Thyroid gland (tissue), 4 donors: Measurements from ENCODE around the gene ABCA5. TPM values are rescaled to one million over a fixed set of nuclear protein-coding genes. Genes with fewer than 3 reads are reported as not detected.
"Not testable (repeated sequence)": the region's sequence is repeated elsewhere in the genome, so short reads cannot be mapped to it uniquely, and the experiment has no call there.

ENCODE experiments used
- DNase-seq, 2 donors: peaks; one replicate each; pipeline ENCODE4 v3.0.0-alpha.2; 2019
- H3K27ac ChIP-seq, 3 donors: fragments of 200-600 bp; sonication (generic); 1 replicate in 2 of 3; 2 replicates in 1 of 3; pipeline ENCODE4 v1.5.1; 2016 to 2019; ENCODE audit warnings: mild to moderate bottlenecking in 1 of 3, moderate library complexity in 1 of 3
- H3K27me3 ChIP-seq: fragments of 200-600 bp; sonication (generic); one replicate; pipeline ENCODE4 v1.5.1; 2019
- H3K36me3 ChIP-seq, 2 donors: fragments of 200-600 bp; sonication (generic); one replicate each; pipeline ENCODE4 v1.5.1; 2016 to 2019
- H3K4me1 ChIP-seq, 2 donors: fragments of 200-600 bp; sonication (generic); one replicate each; pipeline ENCODE4 v1.5.1; 2017 to 2019
- H3K4me3 ChIP-seq, 3 donors: fragments of 200-600 bp; sonication (generic); replicated peaks in 1 of 3; 1 replicate in 2 of 3; 2 replicates in 1 of 3; pipeline ENCODE4 v1.5.1; 2016; ENCODE audit warnings: mild to moderate bottlenecking in 1 of 3
- H3K9me3 ChIP-seq: fragments of 200-600 bp; sonication (generic); one replicate; pipeline ENCODE4 v1.5.1; 2017
- POLR2A ChIP-seq, 2 donors: fragments of 450-650 bp; IDR thresholded peaks; one replicate each; pipeline ENCODE4 v1.6.1; 2017; ENCODE audit warnings: antibody characterized with exemption in 2 of 2, mild to moderate bottlenecking in 2 of 2, moderate library complexity in 1 of 2
- WGBS, 2 donors: methylation state at CpG; one replicate each; pipeline ENCODE4 v1.1.5; 2017; 5-methylcytosine and 5-hydroxymethylcytosine counted together
- intact Hi-C: fragments of 100-400 bp; cut with DNase I; formaldehyde crosslinking; loops from one replicate; pipeline ENCODE4 v1.15.1; 2023
- total RNA-seq, 4 donors: library from RNA; depleted of rRNA; stranded (reverse); fragments of >200 nt; gene quantifications; one replicate each; pipeline ENCODE4 v1.2.3, GENCODE V29; 2016
- TF ChIP-seq, protein P1 (sequence below), 6 experiments: fragments of 200-600 bp in 3 of 6; fragments of 450-650 bp in 3 of 6; sonication (generic) in 3 of 6; IDR thresholded peaks; one replicate each; pipeline ENCODE4 v1.5.1; 2016 to 2019; ENCODE audit warnings: antibody characterized with exemption in 6 of 6, mild to moderate bottlenecking in 2 of 6, inconsistent platforms in 1 of 6, moderate library complexity in 1 of 6

ABCA5 gene
- total RNA-seq, 4 donors from 2014 or later = 39.2 to 69.0 (median 52.3) TPM

GRCh38 chr17:69218986-69219385 lies 107.9 kb downstream of the ABCA5 start:
- no peak overlapping the region for H3K4me3 ChIP-seq
- TF ChIP-seq, protein P1, sequence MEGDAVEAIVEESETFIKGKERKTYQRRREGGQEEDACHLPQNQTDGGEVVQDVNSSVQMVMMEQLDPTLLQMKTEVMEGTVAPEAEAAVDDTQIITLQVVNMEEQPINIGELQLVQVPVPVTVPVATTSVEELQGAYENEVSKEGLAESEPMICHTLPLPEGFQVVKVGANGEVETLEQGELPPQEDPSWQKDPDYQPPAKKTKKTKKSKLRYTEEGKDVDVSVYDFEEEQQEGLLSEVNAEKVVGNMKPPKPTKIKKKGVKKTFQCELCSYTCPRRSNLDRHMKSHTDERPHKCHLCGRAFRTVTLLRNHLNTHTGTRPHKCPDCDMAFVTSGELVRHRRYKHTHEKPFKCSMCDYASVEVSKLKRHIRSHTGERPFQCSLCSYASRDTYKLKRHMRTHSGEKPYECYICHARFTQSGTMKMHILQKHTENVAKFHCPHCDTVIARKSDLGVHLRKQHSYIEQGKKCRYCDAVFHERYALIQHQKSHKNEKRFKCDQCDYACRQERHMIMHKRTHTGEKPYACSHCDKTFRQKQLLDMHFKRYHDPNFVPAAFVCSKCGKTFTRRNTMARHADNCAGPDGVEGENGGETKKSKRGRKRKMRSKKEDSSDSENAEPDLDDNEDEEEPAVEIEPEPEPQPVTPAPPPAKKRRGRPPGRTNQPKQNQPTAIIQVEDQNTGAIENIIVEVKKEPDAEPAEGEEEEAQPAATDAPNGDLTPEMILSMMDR (IDR thresholded peaks at IDR 0.05) = no peak
- no peak for TF ChIP-seq POLR2A (IDR thresholded peaks at IDR 0.05)
- no peak for DNase-seq
- 87 to 96% methylated on average over 3 of the region's 3 CpGs for WGBS, 2 donors
- no peaks in the 10 kb centered on the region for H3K27me3 ChIP-seq
- intact Hi-C loops = no loop called here
- H3K27ac ChIP-seq = no peak overlapping the region
- no peaks in the 10 kb centered on the region for H3K36me3 ChIP-seq
- no peaks in the 10 kb centered on the region for H3K9me3 ChIP-seq
- H3K4me1 ChIP-seq = no peaks in the 10 kb centered on the region

DNA sequence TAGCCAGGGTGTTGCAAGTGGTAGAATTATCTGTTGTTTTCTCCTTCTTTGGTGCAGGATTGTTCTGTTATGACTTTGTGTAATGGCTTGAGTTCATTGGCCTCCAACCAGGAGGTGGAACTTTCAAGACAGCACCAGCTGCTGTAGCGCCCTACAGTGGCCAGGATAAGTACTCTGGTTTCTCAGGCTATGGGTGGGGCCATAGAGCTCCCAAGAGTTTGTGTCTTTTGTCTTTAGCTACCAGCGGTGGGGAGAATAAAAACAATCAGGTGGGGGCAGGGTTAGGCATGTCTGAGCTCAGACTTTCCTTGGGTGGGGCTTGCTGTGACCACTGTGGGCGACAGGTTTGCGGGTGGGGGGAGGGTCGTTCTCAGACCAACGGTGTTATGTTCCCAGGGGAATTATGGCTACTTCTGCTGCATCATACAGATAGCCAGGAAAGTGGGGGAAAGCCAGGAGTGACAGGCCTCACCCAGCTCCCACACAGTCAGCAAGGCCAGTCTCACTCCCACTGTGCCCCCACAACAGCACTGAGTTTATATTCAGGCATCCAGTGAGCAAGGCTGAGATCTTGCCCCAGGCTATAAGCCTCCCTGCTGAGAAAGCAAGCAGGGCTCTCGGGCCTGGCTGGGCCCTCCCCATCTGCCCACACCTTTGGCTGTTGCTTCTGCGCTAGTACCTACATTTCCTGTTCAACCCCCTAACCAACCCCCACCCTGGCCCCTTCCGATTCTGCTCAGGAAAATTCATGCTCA lies 113.7 kb downstream of the ABCA5 start:
- Histone ChIP-seq H3K9me3 (no peaks in the 10 kb centered on the region), H3K36me3 (no peaks in the 10 kb centered on the region), H3K27ac (no peak overlapping the region), H3K4me3 (no peak overlapping the region), H3K27me3 (no peaks in the 10 kb centered on the region), H3K4me1 (no peaks in the 10 kb centered on the region)
- intact Hi-C loops = no loop called here
- no peak for DNase-seq
- TF ChIP-seq, protein P1 (IDR thresholded peaks at IDR 0.05) = no peak
- TF ChIP-seq POLR2A (IDR thresholded peaks at IDR 0.05) = no peak
- WGBS, 2 donors = 95% methylated on average over 8 to 9 of the region's 9 CpGs

DNA sequence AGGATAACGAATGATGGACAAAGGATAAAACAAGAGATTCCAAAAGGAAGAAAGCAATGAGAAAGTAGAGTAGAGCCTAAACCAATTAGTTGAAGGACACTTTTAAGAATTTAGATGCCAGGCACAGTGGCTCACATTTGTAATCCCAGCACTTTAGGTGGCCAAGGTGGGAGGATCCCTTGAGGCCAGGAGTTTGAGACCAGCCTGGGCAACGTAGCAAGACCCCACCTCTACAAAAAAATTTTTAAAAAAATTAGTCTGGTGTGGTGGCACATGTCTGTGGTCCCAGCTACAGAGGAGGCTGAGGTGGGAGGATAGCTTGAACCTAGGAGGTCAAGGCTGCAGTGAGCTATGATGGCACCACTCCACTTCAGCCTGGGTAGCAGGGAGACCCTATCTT lies 118.3 kb downstream of the ABCA5 start:
- WGBS, 2 donors = 88 to 90% methylated on average over 2 of the region's 2 CpGs
- TF ChIP-seq, protein P1 (IDR thresholded peaks at IDR 0.05) = no peak
- TF ChIP-seq POLR2A (IDR thresholded peaks at IDR 0.05) = no peak
- H3K4me3 ChIP-seq = no peak overlapping the region
- H3K9me3 ChIP-seq = no peaks in the 10 kb centered on the region
- DNase-seq = no peak
- intact Hi-C loops = no loop called here
- H3K36me3 ChIP-seq = no peaks in the 10 kb centered on the region
- H3K27ac ChIP-seq = no peak overlapping the region
- no peaks in the 10 kb centered on the region for H3K27me3 ChIP-seq
- H3K4me1 ChIP-seq = no peaks in the 10 kb centered on the region

- Histone ChIP-seq H3K27me3 (no peaks in the 10 kb centered on the region), H3K36me3 (no peaks in the 10 kb centered on the region), H3K27ac (no peak overlapping the region), H3K4me3 (no peak overlapping the region), H3K4me1 (no peaks in the 10 kb centered on the region), H3K9me3 (no peaks in the 10 kb centered on the region)
- DNase-seq = no peak
- no peak for TF ChIP-seq POLR2A (IDR thresholded peaks at IDR 0.05)
- TF ChIP-seq, protein P1 (IDR thresholded peaks at IDR 0.05) = no peak
- WGBS, 2 donors = 83 to 87% methylated on average over 4 of the region's 4 CpGs
- intact Hi-C loops = no loop called here
Measured at GRCh38 chr17:69207151-69207550, 119.8 kb downstream of the ABCA5 start.

GRCh38 chr17:69198238-69198637 lies 128.7 kb downstream of the ABCA5 start:
- intact Hi-C loops = no loop called here

DNA sequence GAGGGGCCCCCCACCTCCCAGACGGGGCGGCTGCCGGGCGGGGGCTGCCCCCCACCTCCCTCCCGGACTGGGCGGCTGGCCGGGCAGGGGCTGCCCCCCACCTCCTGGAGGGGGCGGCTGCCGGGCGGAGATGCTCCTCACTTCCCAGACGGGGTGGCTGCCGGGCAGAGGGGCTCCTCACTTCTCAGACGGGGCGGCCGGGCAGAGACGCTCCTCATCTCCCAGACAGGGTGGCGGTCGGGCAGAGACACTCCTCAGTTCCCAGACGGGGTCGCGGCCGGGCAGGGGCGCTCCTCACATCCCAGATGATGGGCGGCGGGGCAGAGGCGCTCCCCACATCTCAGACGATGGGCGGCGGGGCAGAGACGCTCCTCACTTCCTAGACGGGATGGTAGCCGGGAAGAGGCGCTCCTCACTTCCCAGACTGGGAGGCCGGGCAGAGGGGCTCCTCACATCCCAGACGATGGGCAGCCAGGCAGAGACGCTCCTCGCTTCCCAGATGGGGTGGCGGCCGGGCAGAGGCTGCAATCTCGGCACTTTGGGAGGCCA lies 130.8 kb downstream of the ABCA5 start:
- H3K36me3 ChIP-seq, H3K4me3 ChIP-seq, H3K27me3 ChIP-seq, H3K27ac ChIP-seq, H3K4me1 ChIP-seq, intact Hi-C loops, H3K9me3 ChIP-seq, DNase-seq: not testable (repeated sequence)
- WGBS, 2 donors = 96 to 97% methylated on average over 14 to 33 of the region's 40 CpGs

More at GRCh38 chr17:69198238-69198637, 128.7 kb downstream of the ABCA5 start:
- no peak for TF ChIP-seq POLR2A (IDR thresholded peaks at IDR 0.05)
- TF ChIP-seq, protein P1 (IDR thresholded peaks at IDR 0.05) = no peak
- WGBS, 2 donors = 93 to 94% methylated on average over 6 of the region's 6 CpGs
- no peaks in the 10 kb centered on the region for H3K27me3 ChIP-seq
- DNase-seq = no peak
- no peaks in the 10 kb centered on the region for H3K4me1 ChIP-seq
- no peaks in the 10 kb centered on the region for H3K9me3 ChIP-seq
- H3K4me3 ChIP-seq = no peak overlapping the region
- H3K27ac ChIP-seq = no peak overlapping the region
- H3K36me3 ChIP-seq = no peaks in the 10 kb centered on the region
